NT2/D1 (cell line): ENCODE measurements around the gene FAM81A.

Experiments
- SUZ12 ChIP-seq: IDR thresholded peaks from 2 replicates; pipeline ENCODE4 v1.6.1; 2011; ENCODE audit not compliant: insufficient read length, insufficient read depth; ENCODE audit errors: extremely low read depth
- YY1 ChIP-seq: IDR thresholded peaks from 2 replicates; pipeline ENCODE4 v1.6.1; 2011; ENCODE audit not compliant: insufficient read length, insufficient read depth
- ZNF274 ChIP-seq: IDR thresholded peaks from 2 replicates; pipeline ENCODE4 v1.6.1; 2011; ENCODE audit warnings: mild to moderate bottlenecking, low read depth, low read length

- TF ChIP-seq SUZ12 = no peak
- TF ChIP-seq YY1 = no peak
- no peak for TF ChIP-seq ZNF274
These were observed 99.4 kb downstream of the FAM81A start for GRCh38 chr15:59537403-59537802.
